PC-3 (cell line): Measurements from ENCODE around the gene S100A16.

Experiments used
- CTCF ChIP-seq: fragments of 300-600 bp; sonication (generic); conservative IDR thresholded peaks from 2 replicates; pipeline ENCODE4 v1.5.1; 2017; ENCODE audit warnings: antibody characterized with exemption, low read depth, mild to moderate bottlenecking, low read length
- EZH2 ChIP-seq: fragments of 300-600 bp; sonication (generic); IDR thresholded peaks from one replicate; pipeline ENCODE4 v1.6.1; 2017; ENCODE audit warnings: antibody characterized with exemption, mild to moderate bottlenecking, low read length; ENCODE audit not compliant: unreplicated experiment
- EZH2phosphoT487 ChIP-seq: fragments of 300-600 bp; sonication (generic); IDR thresholded peaks from 2 replicates; pipeline ENCODE4 v1.6.1; 2018; ENCODE audit warnings: mild to moderate bottlenecking, antibody characterized with exemption, low read length, borderline replicate concordance

GRCh38 chr1:153647346-153647714 is 34.4 kb upstream of the S100A16 start:
- TF ChIP-seq CTCF (no peak), EZH2 (no peak), EZH2phosphoT487 (no peak)
